Epidermal melanocyte (primary cell): ENCODE results near the gene SMIM28.

ENCODE experiments used
- DNase-seq: peaks from one replicate; pipeline ENCODE4 v3.0.0; 2011; ENCODE audit warnings: low spot score; ENCODE audit not compliant: insufficient read length

SMIM28 gene

DNA sequence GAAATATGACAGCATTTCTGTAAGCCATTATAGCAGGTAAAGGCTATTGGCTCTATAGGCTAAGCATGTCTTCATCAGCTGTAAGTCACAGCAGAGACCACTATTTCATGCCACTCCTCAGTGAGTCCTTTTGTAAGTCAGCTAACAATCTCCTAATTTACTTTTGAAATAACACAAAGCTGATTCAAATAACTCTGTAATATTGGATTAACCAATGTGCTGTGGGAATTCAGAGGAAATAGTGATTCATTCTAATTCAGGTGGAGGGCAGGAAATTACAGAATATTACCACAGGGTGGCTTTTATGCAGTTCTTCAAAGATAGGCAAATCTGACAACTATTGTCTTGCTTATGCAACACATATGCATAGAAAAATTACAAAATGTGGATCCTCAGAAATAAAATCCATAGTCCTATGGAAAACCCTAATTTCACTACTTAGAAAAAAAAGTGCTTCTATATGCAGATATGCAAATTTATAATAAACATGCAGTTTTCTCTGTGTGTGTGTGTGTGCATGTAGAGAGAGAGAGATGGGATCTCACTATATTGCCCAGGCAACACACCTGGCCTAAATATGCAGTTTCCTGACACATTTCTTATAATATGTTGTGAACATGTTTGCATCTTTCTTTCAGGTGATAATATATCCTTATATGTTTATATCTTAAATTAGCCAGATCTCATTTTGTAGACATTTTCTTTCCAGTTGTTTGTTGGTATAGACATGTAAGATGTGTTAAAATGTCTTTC is 4.8 kb upstream of the SMIM28 start:
- no peak for DNase-seq

DNA sequence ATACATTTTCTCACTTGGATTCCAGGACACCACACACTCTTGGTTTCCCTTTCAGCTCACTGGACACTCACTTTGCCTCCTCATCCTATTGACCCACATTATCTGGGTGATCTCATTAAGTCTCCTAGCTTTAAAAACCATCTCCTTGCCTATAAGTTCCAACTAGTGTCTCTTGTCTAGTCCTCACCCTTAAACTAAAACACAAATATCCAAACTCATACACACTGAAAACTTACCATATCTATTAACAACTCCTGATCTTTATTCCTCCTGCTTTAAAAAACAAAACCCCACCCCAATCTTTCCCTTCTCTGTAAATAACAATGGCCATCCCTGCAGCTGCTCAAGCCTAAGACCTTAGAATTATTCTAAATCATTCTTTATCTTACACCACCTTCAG is 3.5 kb upstream of the SMIM28 start:
- no peak for DNase-seq

DNA sequence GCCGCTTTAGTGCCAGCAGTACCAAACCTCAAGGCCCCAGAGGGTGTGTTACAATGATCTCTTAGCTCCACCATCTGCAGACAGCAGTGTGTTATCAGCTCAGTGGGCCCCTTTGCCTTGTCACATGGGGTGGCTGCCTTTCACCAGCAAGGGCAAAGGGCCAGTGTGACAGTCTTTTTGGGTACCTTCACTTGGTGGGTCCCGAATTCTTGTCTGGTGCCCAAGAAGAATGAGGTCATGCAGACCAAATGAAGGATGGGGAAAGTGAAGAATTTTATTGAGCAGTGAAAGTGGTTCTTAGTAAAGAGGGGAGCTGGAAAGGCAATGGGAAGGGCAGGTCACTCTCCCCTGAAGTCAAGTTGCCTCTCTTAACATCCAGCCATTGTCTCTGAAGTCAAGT is 2.9 kb upstream of the SMIM28 start:
- DNase-seq = no peak

DNA sequence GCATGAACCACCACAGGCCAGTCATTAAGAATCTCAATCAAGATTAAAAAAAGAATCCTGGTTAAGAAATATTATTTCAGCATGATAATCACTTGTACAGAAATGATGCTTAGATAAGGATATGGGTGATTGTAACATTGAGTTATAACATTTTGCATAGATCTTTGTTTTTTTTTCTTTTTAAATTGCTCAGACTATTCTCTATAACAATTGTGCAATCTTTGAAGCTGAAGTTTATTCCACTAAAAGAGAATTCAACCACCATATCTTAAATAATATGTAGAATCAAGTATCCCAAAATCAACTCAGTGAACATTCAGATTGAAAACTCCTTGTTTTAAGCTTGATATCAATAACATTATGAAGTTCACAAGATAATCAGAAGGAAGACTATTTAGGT is 663 bp upstream of the SMIM28 start:
- no peak for DNase-seq

DNA sequence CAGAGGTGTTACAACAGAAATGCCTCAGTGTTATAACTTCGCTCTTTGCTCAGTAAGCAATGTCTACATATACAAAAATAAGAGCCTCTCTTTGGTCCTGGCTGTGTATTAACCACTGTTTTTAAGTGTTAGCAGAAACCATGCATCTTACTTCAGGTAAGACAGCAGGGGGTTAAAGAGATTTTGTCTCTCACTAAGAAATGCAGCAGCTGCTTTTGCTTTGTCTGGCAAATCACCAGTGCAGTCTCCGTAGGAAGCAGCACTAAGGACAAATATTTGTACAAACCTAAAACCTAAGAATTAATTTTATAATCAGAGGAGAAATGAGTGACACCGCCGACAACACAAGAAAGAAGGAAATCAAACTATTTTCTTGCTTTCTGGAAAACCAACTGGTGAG is 758 bp downstream of the SMIM28 start:
- DNase-seq = no peak

DNA sequence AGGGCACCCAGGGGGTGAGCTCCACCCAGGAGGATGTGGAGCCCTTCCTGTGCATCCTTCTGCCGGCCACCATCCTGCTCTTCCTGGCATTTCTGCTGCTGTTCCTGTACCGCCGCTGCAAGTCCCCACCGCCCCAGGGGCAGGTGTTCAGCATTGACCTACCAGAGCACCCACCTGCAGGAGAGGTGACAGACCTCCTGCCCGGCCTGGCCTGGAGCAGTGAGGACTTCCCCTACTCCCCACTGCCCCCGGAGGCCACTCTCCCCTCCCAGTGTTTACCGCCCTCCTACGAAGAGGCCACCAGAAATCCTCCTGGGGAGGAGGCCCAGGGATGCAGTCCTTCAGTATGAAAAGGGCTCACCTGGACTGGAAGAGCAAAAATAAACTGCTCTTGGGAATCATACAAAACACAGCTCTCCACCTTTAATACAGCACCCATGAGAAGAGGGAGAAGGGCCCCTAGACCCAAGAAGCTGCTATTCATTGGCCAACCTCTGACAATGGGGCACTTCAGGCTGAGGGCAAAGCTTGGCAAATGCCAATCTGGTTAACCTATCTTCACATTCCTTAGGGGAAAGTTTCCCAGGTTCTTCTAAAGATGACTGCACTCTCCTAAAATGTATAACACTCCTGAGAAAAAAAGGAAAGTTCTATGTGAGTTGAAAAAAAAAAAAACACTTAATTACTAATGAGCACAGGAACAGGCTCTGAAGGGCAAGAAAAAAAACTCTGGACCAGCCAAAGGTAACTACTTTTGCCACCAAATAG is 5.0 kb downstream of the SMIM28 start:
- no peak for DNase-seq

DNA sequence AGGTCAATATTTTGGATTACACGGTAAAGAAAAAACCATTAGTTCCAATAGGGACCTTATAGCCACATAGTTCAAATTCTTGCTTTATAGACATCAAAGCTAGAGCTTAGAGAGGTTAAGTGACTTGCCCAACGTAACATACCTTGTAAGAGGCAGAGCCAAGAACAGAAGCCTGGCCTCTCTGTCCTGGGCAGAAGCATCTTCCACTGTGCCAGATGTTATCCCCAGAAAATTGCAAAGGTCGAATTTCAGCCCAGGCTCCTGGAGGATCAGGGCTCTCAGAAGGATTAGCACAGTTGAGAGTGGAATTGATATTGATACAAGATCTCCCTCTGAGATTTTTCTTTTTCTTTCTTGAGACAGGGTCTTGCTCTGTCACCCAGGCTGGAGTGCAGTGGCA is 6.1 kb downstream of the SMIM28 start:
- no peak for DNase-seq

DNA sequence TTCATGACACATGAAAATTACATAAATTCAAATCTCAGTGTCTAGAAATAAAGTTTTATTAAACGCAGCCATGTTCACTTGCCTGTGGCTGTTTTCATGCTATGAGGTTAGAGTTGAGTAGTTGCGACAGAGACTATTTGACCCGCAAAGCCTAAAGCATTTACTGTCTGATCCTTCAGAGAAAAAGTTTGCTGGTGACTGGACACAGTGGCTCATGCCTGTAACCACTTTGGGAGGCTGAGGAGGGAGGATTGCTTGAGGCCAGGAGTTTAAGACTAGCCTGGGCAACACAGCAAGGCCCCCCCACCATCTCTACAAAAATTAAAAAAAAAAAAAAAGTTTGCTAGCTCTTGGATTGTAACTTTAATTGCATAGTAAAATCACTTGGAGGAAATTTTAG is 9.2 kb downstream of the SMIM28 start:
- no peak for DNase-seq

DNA sequence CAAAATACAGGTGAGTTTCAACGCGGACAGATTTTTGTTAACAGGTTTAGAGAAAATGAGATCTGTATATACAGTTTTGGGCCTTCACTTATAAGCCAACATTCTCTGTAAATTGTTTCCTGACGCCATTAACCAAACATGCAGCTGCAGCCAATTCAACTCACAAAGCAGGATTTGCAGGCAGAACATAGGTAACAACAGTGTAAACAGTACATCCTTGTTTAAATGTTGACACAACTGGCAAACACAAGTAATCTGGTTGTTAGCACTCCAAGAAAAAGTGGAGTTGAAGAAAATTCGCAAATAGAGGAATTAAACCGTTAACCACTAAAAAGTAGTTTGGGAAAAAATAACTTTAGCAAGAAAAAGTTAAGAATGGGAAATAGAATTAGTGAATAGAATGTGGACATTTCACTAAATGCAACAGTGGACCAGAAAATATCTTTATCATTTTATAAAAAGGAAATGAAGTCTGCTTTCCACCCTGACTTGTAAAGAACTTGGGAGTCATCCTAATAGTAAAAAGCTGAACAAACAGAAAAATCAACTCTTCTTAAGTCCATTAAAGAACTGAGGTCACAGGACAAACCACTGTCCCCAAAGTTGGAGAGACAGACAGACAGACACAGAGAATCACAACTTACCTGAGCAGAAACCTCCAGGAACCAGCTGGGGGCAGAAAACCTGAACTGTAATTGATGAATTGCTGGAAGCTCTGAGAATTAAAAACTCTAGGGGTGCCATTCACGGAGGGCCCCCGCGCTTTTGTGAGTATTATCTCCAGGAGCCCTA is 10.1 kb downstream of the SMIM28 start:
- no peak for DNase-seq

DNA sequence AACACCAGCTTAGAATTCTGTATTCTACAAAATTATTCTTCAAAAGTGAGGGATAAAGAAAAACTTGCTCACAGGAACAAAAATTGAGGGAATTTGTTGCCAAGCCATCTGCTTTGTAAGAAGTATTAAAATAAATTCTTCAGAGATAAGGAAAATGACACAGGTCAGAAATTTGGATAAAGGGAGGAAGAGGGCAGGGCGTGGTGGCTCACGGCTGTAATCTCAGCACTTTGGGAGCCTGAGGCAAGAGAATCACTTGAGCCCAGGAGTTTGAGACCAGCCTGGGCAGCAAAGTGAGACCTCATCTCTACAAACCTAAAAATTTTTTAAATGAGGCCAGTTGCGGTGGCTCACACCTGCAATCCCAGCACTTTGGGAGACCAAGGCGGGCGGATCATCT is 11.8 kb downstream of the SMIM28 start:
- no peak for DNase-seq

DNA sequence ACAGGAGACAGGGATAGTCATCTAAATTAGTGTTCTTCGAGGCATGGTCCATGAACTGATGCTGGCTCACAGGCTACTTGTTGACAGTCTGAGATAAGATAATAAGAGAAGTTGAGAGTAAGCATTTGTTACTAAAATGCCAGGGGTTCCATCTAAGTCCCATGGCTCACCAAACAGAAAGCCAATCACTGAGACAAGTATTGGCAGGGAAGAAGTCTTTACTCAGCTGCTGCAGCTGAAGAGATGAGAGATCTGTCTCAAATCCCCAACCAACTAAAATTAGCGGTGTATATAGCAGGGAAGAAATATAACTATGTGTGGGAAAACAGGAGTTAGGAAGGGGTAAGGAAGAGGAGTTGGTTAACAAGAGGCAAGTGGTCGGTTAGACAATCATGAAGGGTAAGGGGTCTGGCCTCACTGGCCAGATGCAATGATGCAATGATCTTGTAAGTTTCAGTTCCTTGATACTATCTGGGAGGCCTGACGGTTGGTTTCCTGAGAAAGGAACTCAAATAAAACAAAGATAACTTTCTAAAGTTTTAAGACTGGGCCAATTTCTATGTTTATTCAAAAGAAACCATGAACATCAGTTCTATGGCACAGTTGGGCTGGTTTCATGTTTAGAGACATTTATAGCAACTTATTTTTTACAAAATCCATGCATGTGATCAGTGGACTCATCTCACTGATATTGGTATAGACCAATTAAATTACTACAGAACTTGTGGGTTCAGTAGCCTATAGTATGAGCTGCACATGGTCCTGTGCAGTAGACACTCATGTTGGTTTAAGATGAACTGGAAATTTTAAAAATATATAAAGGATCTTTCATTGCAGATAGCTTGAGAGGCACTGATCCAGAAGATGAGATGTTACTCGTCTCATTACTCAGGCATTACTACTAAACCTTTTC is 16.4 kb downstream of the SMIM28 start:
- DNase-seq = no peak

DNA sequence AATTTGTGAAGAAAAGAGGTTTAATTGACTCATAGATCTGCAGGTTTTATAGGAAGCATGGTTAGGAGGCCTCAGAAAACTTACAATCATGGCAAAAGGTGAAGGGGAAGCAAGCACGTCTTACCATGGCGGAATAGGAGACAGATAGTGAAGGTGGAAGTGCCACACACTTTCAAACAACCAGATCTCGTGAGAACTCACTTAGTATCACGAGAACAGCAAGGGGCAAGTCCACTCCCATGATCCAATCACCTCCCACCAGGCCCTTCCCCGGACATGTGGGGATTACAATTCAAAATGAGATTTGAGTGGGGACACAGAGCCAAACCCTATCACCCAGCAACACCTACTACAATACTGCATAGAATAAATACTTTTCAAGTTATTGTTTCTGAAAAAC is 19.0 kb downstream of the SMIM28 start:
- no peak for DNase-seq

DNA sequence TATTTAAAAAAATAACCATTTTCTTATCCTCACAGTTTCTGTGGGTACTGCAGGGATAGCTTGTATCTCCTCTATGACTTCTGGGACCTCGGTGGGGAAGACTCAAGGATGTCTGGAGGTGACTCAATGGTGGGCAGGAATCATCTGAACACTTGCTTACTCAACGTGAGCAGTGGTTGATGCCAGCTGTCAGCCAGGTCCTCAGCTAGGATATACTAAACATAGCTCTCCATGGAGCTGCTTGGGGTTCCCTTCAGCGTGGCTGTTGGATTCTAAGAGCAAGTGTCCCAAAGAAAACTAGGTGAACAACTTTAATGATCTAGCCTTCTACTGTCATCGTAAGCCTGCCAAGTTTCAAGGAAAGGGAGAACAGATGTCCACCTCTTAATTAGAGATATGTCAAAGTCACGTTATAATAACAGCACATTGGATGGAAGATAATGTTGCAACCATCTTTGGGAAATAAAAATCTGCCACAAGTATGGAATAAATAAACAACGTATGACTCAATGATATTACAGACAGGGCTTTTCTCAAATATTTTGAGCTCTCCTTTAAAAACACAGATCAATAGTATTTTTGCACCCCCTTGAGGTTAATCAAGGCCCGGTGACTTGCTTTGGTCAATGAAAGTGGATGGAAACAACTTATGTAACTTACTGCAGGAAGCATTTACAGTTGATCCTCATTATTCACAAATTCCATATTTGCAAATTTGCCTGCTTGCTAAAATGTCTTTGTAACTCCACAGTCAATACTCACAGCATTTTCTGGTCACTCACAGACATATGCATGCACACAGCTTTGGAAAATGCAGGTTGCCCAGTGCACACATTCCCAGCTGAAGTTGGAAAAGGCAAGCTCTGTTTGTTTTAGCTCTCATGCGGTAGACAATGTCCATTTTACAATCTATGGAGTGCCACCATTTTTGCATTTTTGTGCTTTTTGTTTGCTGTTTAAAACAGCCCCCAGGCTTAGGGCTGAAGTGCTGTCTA is 19.7 kb downstream of the SMIM28 start:
- no peak for DNase-seq

DNA sequence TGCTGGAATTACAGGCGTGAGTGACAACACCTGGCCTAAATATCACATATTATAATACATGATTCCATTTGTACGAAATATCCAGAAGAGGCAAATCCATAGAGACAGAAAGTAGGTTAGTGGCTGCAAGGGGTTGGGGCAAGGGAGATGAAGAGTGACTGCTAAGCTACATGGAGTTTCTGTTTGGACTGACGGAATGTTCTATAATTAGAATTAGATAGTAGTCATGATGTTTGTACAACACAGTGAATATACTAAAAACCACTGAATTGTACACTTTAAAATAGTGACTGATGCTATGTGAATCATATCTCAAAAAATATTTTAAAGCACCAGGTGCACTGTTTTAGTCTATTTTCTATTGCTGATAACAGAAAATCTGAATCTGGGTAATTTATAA is 22.6 kb downstream of the SMIM28 start:
- DNase-seq = no peak

DNA sequence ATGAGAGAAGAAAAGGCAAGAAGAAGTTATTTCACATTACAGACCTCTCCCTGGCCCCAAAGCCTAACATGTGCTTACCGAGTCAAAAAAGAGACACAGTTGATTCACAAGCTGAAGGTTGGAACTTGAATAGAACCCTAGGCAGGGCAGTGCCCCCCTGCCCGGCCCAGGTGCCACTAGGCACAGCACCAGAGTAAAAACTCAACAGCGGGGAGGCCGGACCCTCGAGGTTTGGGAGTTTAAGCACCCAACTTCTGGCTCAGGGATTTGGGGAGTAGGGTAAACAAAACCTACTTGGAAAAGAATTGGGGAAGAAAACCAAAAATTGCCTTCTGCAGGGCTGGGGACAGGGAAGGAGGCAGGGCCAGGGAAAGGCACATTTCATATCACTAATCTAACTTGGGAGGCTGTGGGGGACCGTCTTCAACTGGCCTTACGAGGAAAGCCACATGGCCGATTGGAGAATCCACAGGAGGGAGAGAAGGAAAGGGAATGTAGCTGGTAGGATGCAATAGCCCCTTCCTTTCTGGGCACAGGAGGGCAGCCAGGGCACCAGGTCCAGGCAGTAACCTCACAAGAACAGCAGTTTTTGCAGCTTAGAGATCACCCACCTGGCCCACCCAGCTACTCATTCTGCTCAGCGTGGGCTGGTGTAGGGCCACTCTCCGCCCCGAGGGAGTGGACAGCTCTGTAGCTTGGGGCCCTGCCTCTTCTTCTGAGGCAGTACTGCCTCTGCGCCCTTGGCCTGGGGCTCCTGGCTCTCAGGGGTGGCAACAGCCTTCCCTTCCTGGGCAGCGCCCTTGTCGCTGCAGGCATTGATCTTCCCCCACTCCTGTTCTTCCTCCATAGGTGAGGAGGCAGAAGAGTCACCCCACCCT is 24.5 kb downstream of the SMIM28 start:
- DNase-seq = no peak

DNA sequence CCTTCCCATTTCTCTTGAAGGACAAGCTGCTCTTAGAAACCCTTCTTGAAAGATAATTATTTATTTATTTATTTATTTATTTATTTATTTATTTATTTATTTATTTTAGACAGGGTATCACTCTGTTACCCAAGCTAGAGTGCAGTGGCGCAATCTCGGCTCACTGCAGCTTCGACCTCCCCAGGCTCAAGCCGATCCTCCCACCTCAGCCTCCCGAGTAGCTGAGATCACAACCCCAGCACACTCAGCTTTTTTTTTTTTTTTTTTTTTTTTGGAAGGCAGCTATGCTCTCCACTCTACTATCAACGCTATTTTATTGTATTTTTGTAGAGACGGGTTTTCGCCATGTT is 25.1 kb downstream of the SMIM28 start:
- DNase-seq = no peak

DNA sequence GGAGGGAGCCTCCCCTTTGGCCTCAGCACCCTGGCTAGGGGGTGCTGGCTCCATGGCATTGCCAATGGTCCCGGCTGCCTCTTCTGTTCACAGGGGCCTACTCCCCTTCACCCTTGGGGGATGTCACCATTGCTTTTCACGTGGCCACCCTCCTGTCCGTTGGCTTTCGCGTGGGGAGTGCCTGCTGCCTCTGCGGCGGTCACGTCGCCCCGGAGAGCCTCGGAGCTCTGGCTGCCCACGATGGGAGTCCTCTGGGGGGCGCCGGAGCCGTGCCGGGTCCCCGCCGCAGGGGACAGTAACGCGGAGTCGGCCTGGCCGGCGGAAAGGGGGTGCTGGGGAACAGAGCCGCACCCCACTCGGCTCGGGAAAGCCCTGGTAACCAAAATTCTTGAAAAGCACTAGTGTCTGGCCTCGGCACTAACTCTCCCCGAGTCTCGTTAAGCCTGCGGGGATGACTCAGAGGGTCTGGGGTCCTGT is 25.7 kb downstream of the SMIM28 start:
- DNase-seq = no peak

DNA sequence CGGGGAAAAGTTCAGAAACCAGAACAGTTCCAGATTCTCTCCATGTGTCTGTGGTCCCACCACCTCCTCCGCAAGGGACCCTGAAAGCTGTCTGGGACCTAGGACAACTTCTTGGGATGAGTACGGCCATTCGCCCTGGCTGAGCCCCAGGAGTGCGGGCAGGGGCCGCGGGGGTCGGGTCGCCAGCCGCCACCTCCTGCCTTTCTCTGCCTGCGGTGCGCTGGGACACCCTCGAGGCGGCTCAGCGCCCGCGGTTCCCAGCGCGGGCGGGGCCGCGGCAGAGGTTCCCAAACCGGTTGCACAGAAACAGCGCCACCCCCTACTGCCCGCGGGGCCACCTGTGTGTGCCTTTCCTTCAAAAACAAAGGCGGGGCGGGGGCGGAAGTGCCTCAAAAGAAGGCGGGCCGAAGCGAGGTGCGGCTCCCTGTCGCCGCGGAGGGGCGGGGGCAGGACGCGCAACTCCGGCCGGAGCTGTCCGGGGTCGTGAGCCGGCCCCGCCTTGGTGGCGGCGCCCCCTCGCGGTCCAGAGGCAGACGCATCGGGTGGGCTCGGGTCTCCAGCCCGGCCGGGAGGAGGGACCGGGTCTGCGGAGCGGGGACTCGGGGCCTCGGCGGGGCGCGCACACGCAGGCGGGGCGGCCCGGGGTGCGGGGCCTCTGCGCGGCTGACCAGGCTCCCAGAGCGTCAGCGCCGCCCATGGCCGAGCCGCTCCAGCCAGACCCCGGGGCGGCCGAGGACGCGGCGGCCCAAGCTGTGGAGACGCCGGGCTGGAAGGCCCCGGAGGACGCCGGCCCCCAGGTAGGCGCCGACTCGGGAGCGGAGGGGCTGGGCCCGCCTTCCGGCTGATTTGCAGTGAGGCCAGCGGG is 26.3 kb downstream of the SMIM28 start, which contains the start of gene HEBP2:
TSS of gene HEBP2 (plus strand) at position 423 of the 865 bp plus-strand sequence. CDS start at position 696, 273 bp downstream.
- peak; percentile 58 for DNase-seq
